Hematopoietic multipotent progenitor cell (in vitro differentiated cells): ENCODE data around the gene AVPR1A. TPM values are rescaled to one million over a fixed set of nuclear protein-coding genes. Genes with fewer than 3 reads are reported as not detected.
A peak's percentile ranks its signal among the peaks of the same experiment; 100 is the strongest.

ENCODE experiments used
- DNase-seq, 3 donors: peaks; one replicate each; pipeline ENCODE4 v3.0.0-alpha.2; 2011 to 2015; ENCODE audit warnings: low read depth in 2 of 3, low spot score in 2 of 3
- total RNA-seq: library from RNA; depleted of rRNA; stranded (reverse); fragments of >200 nt; gene quantifications from one replicate; pipeline ENCODE4 v1.2.3, GENCODE V29; 2012

Gene AVPR1A
- total RNA-seq, 1 donor, result 0.27 TPM

- peak in 2 of 3 donors; percentile 7 to 34 for DNase-seq
Observed at GRCh38 chr12:63098851-63099250, 52.1 kb downstream of the AVPR1A start.

- no peak for DNase-seq
Observed at GRCh38 chr12:63095369-63095980, 55.5 kb downstream of the AVPR1A start.

- no peak for DNase-seq
Observed at GRCh38 chr12:63093711-63094110, 57.3 kb downstream of the AVPR1A start.

GRCh38 chr12:63093084-63093483 lies 57.9 kb downstream of the AVPR1A start:
- no peak for DNase-seq

Other genes starting within 250 kb of the AVPR1A start
- 15.1 TPM for gene PPM1H, start 216.1 kb downstream of the AVPR1A start, total RNA-seq